Left colon (tissue), 2 donors: ENCODE results near the gene MAP7. TPM values are rescaled to one million over a fixed set of nuclear protein-coding genes. Genes with fewer than 3 reads are reported as not detected.
"Not testable (repeated sequence)": the region's sequence is repeated elsewhere in the genome, so short reads cannot be mapped to it uniquely, and the experiment has no call there.

Experiments
- ATAC-seq: fragments of 200-7000 bp; cut with Tn5 transposase; one replicate; pipeline ENCODE4 v1.9.1; 2020; ENCODE audit warnings: mild to moderate bottlenecking, moderate library complexity
- DNase-seq, 2 donors: peaks; one replicate each; pipeline ENCODE4 v3.0.0-alpha.2; 2020
- intact Hi-C, 2 donors: fragments of 100-400 bp; cut with DNase I in 1 of 2; cut with micrococcal nuclease in 1 of 2; formaldehyde crosslinking; loops; one replicate each; pipeline versions ENCODE4 v1.11.2 to v1.14.0; 2022; cut with DNase I, micrococcal nuclease
- long read RNA-seq: library from polyadenylated mRNA; unstranded; transcript quantifications from one replicate; pipeline ENCODE4 v2.0.0, GENCODE V29; 2021
- total RNA-seq, 2 donors: library from RNA; stranded (reverse); fragmentation: NEBNext Ultra II Directional; extraction: Animal tissue kit (Norgen Biotek cat#: 25700); gene quantifications; one replicate each; pipeline ENCODE4 v1.2.1, GENCODE V29; 2021
- donor health status: DM: no; HTN: no; CAD: no.
- donor health status: DM: yes; HTN: yes; CAD: no.

MAP7 gene
- total RNA-seq, result 10 to 100 TPM; 72.6 to 82.7 TPM
- long read RNA-seq, full-length matches to known transcripts, result 38 of 66 reads
- long read RNA-seq, partial matches to known transcripts, result 23 of 66 reads
- long read RNA-seq, other reads (novel, unspliced or antisense), result 5 of 66 reads

DNA sequence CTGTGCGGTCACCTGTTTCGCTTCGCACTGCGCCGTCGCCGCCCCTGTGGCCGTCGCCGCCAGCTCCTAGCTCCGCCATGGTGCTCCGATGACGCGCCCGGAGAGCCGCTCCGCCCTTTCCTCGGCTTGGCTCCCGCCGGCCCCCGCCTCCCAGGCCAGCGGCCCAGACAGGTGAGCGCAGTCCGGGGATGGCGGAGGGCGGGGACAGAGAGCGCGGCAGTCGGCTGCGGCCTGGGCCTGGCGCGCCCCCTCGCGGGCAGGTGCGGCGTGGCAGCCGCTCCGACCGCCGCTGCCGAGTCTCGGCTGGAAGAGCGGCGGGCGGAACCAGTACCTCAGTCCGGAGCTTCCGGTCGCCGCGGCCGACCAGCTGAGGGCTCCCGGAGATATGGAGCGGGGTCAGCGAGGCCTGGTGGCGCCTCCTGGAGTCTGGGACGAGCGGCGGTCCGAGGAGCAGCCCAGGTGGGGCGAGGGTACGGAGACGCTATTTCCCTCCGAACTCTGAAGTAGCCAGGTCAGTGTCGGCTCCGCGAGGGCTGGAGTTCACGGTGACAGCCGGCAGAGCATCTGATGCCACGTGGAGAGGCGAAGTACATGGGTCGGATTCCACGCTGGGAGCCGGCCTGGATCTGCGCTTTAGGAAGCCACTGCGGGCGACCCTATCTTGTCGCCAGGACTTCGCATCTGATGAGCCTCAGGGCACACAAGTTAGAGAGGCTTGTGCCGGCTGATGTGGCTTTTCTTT, at the start of gene MAP7:
Gene MAP7 (minus strand): TSS at position 93 of the 742 bp plus-strand sequence. CDS start 14 bp downstream, at position 79.
- ATAC-seq (peak; percentile 83), DNase-seq (peak; percentile 86 to 92)
- intact Hi-C loops, result no loop called here

DNA sequence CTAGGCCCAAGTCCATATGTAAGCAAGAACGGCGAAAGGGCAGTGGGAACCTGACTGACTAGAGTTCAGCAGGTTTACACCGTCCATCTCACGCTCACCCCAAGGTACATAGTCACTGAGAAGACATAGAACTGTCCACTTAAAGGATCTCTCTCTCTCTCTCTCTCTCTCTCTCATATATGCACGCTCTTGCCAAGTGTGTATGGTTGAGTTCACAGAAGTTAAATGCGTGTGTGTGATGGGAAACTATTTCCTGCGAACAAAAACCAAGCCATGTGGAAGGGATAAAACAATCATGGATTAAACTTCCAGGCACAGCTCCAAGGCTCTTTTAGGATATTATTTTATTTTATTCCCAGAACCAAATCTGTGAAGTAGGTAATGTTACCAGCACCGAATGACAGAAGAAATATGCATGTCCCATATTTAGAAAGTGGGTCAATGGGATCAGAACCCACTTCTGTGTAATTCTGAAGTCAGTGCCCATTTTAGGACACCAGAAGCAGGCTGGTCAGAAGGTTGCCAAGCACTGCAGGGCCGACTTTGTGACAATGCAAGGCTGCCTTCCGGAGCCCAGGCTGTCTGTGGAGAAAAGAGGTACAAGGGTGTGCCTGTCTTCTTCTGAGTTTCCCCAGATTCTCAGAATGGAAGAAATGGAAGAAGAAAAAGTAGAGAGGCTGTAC, 49.2 kb upstream of the MAP7 start:
- no peak for DNase-seq
- ATAC-seq, result no peak
- intact Hi-C loops, result no loop called here

DNA sequence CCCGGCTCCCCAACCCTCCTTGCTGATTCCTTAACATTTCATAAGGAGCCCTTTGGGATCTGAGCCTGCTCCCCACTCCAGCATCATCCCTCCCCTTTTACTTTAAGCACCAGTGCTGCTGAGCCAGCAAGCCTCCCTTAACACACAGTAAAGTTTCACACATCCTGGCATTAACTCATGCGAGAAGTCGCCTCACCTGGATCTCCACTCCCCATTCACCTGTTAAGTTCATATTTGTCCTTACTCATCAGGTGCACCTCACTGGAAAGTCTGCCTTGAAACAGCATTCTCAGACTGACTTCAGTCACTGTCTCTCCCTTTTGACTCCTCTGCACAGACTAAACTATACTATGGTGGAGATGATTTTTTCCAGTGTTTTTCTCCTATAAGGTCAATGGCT, 47.8 kb upstream of the MAP7 start:
- no peak for DNase-seq
- intact Hi-C loops, result no loop called here
- ATAC-seq, result no peak

DNA sequence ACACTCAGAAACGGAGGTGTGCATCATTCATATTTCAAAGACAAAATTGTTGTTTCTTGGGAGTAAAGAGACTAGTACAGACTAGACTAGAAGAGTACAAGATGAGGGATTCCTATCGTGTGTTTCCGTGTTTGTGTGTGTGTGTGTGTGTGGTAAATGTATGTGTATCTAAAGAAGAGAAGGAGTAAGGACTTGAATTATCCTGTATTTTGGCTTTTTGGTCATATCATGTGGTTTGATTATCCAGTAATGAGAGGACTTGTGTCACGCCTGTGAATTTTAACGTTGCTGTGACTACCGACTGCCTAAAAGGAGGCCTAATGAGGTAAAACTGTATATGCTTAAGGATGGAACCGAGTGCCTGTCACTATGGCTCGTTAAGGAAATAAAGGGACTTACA, 44.4 kb upstream of the MAP7 start:
- DNase-seq (no peak), ATAC-seq (no peak)
- intact Hi-C loops, result no loop called here

DNA sequence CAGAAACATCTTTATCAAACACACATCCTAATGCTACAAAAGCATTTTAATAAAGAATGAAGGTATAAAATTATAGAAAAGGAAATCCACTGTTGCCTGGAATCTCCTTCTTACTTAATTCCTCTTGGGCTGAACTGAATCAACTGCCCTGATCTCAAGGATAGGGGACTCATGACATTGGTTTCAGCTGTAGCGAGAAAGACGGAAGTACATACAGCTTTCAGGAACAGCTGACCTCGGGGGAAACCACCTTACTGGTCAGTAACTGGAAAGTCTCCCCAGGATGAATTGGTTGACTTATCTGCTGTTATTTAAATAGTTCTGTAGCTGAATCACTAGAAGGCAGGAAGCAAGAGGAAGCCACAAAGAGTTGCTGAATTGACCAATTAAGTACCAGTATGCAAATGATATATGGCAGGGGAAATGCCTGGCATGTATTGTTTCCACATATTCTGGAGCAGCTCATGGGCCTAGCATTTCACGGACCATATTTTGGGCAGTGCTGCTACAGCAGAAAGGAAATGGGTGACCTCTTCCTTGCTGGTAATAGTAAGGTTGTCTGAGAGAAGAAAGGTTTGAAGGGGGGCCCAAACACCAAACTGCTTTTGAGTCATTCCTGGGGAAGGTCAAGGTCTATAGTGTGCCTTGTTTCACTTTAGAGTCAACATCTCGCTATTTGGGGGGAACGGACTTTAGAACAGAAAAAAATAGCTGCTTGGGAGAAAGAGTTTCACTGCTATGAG, 43.7 kb upstream of the MAP7 start:
- intact Hi-C loops, result no loop called here
- DNase-seq (peak in 1 of 2 donors; percentile 34), ATAC-seq (peak; percentile 59)

DNA sequence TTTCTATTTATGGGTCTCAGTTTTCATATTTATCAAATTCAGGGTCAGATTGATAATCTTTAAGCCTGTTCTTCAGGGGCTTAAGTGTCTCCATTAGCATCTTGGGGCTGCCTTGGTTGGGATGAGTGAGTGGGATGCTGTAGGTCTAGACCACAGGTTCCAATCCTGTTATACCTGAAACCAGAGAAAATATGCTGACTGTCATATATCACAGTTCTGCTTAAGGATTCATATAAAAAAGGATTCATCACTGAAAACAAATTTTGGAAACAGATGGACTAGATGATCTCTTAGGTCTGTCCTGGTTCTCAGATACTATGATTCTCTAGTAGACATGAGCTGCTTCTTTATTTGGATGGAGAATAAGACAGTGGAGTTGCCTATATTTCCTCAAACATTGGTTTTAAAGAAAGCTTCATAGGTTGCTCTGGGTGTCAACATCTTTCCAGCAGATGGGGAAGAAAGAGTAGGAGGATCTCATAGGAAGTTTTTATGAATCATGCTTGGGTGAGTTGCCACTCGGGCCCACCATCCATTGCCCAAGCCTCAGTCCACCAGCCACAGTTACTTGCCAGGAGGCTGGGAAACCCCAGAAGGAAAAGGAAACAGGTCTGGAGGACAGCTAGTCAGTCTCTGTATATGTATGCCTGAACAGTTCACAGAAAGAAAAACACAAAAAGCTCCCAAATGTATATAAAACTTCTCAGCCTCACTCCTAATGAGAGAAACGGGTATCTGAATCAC, 42.9 kb upstream of the MAP7 start:
- ATAC-seq (no peak), DNase-seq (no peak)
- intact Hi-C loops, result no loop called here

DNA sequence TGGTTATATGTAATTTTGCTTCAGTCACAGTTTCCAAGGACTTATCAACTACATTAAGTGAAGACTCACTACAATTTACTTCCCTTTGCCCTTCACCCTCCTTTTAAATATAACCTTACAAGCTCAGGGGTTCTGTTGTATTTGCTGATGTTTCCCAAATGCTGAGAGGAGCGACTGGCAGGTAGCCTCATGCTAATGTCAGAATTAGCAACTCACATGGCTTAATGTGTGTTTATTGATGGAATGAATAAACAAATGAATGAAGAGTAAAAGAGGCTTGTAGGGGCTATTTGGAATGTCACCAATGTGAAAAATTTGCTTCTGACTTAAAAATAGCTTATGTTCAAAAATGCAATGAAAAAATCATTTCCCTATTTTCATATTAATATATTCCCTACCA, 41.4 kb upstream of the MAP7 start:
- intact Hi-C loops, result no loop called here
- no peak for DNase-seq
- ATAC-seq, result no peak

DNA sequence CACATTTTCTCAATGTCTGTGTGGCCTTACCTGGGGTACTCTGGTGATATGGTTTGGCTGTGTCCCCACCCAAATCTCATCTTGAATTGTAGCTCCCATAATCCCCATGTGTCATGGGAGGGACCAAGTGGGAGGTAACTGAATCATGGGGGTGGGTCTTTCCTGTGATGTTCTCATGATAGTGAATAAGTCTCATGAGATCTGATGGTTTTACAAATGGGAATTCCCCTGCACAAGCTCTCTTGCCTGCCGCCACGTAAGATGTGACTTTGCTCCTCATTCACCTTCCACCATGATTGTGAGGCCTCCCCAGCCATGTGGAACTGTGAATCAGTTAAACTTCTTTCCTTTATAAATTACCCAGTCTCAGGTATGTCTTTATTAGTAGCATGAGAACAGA, 40.6 kb upstream of the MAP7 start:
- intact Hi-C loops, DNase-seq, ATAC-seq: not testable (repeated sequence)

DNA sequence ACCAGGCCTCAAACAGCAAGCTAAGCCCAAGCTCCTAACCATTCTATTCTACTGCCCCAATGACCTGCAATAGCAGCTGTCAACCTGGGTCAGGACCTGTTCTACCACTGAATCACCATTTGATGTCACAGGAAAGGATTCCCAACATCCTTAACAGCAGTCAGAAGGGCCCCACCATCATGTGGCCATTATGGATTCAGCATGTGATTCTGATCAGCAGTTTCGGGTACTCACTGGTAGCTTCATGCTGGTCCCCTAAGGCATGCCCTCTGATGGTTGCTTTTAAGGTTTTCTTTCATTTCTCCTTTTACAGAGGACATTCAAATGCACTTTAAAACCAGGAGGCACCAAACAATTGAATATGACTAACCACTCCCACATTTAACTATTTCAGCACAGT, 37.3 kb upstream of the MAP7 start:
- intact Hi-C loops, result loop anchor here in 1 of 2 donors (10.0 kb wide), 1 partner anchor 207 kb away; the partner anchor contains the start of gene MAP3K5
- no peak for DNase-seq
- ATAC-seq, result no peak

DNA sequence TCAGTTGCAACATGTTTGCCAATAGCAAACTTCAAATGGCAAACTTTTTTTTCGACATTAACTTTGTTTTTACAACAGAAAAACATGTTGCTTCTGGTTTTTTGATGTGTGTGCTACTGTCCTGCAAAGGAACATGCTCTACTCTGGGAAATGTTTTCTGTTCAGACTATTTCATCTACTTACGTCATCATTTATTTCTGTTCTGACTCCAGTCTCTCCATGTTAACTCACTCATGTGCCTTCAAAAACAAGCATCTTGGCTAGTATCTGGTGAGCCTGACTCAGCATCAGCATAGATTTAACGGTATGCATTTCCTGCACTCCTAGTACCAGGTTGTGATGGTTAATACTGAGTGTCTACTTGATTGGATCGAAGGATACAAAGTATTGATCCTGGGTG, 36.1 kb upstream of the MAP7 start:
- DNase-seq, result no peak
- intact Hi-C loops, result loop anchor here in 1 of 2 donors (10.0 kb wide), 1 partner anchor 209 kb away; the partner anchor contains the start of gene MAP3K5
- no peak for ATAC-seq

DNA sequence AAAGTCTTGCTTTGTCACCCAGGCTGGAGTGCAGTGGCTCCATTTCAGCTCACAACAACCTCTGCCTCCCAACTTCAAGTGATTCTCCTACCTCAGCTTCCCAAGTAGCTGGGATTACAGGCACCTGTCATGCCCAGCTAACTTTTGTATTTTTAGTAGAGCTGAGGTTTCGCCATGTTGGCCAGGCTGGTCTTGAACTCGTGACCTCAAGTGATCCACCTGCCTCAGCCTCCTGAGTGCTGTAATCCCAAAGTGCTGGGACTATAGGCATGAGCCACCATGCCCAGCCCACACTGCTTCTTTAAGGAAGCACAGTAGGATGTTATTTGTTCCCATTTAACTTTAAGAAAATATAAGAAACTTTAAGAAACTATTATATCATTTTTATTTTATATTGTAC, 35.3 kb upstream of the MAP7 start:
- not testable (repeated sequence) for DNase-seq, ATAC-seq
- intact Hi-C loops, result loop anchor here in 1 of 2 donors (10.0 kb wide), 1 partner anchor 209 kb away; the partner anchor contains the start of gene MAP3K5

DNA sequence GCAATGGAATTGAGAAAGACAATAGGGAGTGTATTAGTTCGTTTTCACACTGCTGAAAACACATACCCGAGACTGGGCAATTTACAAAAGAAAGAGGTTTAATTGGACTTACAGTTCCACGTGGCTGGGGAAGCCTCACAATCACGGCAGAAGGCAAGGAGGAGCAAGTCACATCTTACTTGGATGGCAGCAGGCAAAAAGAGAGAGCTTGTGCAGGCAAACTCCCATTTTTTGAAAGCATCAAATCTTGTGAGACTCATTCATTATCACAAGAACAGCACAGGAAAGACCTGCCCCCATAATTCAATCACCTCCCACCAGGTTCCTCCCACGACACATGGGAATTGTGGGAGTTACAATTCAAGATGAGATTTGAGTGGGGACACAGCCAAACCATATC, 34.1 kb upstream of the MAP7 start:
- ATAC-seq, DNase-seq: not testable (repeated sequence)
- intact Hi-C loops, result loop anchor here in 1 of 2 donors (10.0 kb wide), 1 partner anchor 211 kb away; the partner anchor contains the start of gene MAP3K5

DNA sequence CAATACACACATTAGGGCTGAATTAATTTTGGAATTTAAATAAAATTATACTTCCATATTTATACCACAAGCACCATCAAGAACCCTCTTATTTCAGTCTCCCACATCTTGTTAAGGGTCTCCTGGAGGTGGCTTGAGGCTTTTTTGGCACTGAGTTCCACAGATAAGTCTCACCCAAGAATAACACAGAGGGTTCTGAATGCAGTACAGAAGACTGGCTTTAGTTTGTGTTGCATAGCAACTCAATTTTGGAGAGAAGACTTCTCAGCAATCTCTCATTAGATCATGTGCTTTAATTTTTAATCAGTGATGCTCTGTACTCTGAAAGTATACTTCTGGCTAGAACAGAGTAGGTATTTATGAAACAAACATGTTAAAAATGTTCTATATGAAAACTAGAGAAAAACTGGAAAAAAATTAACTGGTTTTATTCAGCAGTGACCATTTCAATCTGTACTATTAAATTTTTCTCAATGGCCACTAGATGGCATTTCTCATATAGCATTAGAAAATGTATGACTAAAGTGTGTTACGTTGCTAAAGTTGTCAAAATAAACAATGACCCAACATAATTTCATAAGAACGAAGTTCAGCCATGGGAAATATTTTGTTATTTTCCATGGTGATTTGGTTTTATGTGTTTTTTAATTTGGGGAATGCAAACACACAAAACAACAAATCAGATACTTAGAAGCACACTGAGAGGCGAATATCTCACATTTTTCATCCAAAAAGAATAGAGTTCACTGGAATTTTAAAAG, 32.7 kb upstream of the MAP7 start:
- intact Hi-C loops, result loop anchor here in 1 of 2 donors (10.0 kb wide), 1 partner anchor 212 kb away; the partner anchor contains the start of gene MAP3K5
- DNase-seq, result no peak
- ATAC-seq, result peak; percentile 51

DNA sequence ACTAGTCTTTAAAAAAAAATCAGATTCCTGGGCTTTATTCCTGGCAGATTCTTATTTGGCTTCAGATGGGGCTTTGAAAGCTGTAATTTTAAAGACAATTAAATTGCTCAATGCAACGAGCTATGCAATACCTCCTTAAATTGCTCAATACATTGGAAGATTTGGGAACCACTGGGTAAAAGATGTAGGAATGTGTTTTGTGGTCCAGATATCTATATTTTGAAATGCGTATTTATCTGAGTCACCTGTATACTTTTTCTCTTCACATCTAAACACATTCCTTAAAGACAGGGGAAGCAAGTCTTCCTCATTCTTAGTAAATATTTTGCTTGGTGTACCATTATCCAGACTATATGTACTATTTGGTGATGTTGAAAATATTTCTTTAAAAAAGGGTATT, 29.6 kb upstream of the MAP7 start:
- DNase-seq (no peak), ATAC-seq (no peak)
- intact Hi-C loops, result loop anchor here in 1 of 2 donors (10.0 kb wide), 1 partner anchor 215 kb away; the partner anchor contains the start of gene MAP3K5

DNA sequence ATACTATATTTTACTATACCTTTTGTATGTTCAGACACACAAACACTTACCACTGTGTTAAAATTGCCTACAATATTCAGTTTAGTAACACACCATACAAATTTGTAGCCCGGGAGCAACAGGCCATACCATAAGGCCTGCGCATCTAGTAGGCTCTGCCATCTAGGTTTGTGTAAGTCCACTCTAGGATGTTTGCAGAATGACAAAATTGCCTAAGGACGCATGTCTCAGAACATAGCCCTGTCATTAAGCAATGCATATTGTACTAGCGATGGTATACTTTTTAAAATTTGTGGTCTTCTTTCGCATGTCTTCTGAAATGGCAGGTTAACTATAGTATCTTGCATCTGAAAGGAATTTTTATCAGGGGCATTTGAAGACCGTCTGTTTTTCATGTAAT, 26.6 kb upstream of the MAP7 start:
- ATAC-seq, result no peak

DNA sequence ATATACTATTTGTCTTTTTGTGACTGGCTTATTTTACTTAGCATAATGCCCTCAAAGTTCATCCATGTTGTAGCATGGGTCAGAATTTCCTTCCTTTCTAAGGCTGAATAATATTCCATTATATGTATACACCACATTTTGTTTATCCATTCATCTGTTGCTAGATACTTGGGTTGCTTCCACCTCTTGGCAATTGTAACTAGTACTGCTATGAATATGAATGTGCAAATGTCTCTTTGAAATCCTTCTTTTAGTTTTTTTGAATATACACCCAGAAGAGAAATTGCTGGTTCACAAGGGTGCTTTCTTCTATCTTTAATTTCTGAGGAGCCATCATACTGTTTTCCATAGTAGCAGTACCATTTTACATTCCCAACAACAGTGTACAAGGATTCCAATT, 21.3 kb upstream of the MAP7 start:
- no peak for DNase-seq
- intact Hi-C loops, result no loop called here
- ATAC-seq, result no peak

More for the DNA sequence above, 26.6 kb upstream of the MAP7 start:
- intact Hi-C loops, result no loop called here
- no peak for DNase-seq

DNA sequence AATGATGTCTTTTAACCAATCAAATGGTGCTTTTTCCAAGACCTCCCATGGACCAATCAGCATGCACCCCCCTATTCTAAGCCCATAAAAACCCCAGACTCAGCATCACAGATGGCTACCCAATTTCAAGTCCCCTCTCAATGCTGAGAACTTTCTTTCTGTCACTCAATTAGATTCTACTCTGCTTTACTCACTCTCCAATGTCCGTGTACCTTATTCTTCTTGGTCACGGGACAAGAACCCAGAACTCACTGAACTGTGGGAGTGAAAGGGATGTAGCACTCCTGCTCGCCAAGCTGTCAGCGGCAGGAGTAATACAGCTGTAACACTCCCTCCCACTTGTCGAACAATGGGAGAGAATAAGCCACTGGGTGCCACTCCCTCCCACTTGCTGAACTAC, 20.8 kb upstream of the MAP7 start:
- DNase-seq (no peak), ATAC-seq (no peak)
- intact Hi-C loops, result no loop called here

DNA sequence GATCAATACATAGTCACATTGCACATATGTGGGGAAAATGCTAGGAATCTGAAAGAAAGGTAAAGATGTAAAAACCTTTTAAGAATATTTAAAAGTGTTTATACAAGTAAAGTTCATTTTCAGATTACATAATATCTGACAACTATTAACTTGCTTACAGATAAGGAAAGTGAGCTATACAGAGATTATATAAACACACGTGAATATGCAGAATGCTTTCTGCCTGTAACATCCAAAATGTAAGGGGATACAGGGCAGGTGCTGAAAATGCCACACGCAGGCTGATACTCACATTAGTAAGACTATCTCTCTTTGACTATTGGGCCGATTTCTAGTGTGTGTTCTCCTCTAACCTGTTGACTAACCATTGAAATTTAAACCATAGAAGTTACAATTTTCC, 17.9 kb upstream of the MAP7 start:
- ATAC-seq (no peak), DNase-seq (no peak)
- intact Hi-C loops, result no loop called here
